22Rv1 (cell line): ENCODE results near the gene EYS.

Experiments
- H3K27ac ChIP-seq: fragments of 450-650 bp; 2 replicates; pipeline ENCODE4 v1.5.1; 2017
- ZFX ChIP-seq: fragments of 450-650 bp; IDR thresholded peaks from 2 replicates; pipeline ENCODE4 v1.6.1; 2017; ENCODE audit warnings: antibody characterized with exemption, borderline replicate concordance
- TF ChIP-seq, protein P1 (sequence below): fragments of 450-650 bp; IDR thresholded peaks from 2 replicates; pipeline ENCODE4 v1.5.1; 2017; ENCODE audit warnings: mild to moderate bottlenecking

Gene EYS

DNA sequence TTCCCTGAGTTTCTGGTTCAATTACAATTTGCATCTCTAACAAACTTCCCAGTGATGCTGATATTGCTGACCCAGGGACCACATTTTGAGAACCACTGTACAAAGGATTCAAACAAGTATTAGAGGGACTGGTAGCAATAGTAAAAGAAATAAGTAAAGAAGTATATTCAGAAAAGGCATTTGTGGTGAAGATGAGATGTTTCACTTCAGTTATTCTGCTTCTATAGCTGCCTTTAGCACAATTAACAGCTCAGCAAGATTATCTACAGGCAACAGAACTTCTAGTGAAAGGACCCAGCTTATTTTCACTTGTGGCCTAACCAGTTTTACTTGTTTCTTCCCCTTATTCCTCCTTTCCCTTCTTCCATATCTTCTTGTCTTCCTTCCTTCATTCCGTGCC, 1922.0 kb downstream of the EYS start:
- no peak overlapping the region for H3K27ac ChIP-seq
- TF ChIP-seq, protein P1, sequence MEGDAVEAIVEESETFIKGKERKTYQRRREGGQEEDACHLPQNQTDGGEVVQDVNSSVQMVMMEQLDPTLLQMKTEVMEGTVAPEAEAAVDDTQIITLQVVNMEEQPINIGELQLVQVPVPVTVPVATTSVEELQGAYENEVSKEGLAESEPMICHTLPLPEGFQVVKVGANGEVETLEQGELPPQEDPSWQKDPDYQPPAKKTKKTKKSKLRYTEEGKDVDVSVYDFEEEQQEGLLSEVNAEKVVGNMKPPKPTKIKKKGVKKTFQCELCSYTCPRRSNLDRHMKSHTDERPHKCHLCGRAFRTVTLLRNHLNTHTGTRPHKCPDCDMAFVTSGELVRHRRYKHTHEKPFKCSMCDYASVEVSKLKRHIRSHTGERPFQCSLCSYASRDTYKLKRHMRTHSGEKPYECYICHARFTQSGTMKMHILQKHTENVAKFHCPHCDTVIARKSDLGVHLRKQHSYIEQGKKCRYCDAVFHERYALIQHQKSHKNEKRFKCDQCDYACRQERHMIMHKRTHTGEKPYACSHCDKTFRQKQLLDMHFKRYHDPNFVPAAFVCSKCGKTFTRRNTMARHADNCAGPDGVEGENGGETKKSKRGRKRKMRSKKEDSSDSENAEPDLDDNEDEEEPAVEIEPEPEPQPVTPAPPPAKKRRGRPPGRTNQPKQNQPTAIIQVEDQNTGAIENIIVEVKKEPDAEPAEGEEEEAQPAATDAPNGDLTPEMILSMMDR: no peak
- no peak for TF ChIP-seq ZFX

DNA sequence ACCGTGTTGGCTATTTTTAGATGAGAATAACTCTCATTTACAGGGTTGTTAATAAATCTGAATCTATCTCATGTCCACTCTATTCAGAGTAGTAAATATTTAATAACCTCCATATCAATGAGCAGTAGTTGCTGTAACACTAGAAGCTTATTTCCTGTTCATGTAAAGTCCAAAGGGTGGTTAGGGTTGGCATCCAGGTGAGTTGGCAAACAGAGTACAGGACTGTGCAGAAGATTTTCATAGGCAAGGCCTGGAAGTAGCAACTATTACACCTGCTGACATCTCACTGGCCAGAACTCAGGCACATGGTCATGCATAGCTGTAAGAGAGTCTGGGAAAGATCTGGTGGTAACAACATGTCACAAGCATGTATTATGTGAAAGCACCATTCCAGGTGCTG, 1923.9 kb downstream of the EYS start:
- H3K27ac ChIP-seq: no peak overlapping the region
- TF ChIP-seq, protein P1: no peak
- TF ChIP-seq ZFX: no peak

DNA sequence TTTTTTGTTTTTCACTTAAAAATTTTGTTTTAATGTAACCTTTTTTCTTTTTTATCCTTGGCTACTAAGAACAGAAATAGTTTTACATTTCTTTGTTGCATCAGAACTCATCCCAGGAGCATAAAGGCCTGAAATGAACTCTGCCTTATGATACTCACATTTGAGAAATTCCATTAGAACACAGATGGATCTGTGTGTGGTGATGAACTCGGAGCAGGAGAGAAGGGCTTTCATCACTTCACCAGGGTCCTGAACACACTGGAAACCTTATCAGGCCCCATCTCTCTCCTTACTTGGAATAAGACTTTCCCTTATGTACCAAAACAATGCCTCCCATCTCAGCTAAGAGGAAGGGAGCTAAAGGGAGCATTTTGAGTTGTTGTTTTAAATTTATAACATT, 1932.1 kb downstream of the EYS start:
- TF ChIP-seq, protein P1: no peak
- H3K27ac ChIP-seq: no peak overlapping the region

DNA sequence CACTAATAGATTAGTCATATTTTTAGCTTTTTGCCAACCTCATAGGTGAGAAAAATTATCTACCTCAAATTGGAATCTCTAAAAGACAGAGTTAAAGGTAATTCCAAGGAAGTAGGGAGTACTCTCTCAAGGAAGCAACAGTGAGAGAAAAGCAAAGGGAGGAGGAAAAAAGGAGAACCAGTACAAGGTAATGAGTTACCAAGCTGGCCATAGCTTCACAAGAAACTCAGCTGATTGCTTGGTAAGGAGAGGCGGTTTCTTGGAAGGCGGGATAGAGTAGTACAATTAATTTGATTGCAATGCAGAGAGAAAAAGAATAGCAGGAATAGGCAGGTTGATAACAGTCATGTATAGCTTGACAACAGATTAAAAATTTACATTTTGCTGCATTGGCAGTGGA, 1933.8 kb downstream of the EYS start:
- no peak overlapping the region for H3K27ac ChIP-seq
- TF ChIP-seq ZFX: no peak

DNA sequence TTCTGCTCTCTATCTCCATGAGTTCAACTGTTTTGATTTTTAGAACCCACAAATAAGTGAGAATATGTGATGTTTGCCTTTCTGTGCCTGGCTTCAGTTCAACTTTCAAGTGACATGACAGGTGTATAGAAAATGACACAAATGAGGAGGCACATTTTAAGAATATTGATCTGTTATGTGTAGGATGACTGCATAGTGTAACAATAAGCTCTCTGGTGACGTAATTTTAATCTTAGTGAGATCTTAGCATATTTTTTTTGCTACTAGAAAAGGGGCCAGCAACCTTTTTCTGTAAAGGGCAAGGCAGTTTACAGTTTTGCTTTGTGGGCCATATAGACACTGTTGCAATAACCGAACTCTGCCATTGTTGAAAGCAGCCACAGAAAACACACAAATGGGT, 1941.2 kb downstream of the EYS start:
- TF ChIP-seq, protein P1: no peak
- TF ChIP-seq ZFX: no peak
- no peak overlapping the region for H3K27ac ChIP-seq

DNA sequence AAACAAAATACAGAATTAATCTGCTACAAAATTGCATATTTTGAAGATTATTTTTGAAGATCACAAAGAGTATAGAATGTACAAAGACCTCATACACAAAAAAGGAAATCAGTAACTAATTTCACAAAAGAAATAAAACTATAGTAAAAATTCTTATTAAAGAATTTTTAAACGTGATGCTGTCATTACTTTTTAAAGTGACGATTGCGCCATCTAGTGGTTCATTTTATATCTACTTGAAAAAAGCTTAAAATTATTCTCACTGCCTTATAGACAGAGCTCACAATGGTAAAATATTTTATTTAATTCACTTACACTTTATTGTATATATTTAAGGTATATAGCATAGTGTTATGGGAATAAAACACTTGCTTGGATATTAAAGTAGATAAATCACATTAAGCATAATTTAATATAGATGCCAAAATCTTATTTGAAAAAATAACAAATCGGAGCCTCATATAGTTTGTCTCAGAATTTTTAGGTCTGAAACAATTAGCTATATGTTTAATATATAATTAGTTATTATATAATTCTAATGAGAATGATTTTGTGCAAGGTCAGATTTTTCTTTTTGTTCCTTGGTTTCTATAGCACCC, 1942.6 kb downstream of the EYS start:
- no peak overlapping the region for H3K27ac ChIP-seq
- TF ChIP-seq ZFX: no peak
- TF ChIP-seq, protein P1: peak; percentile 73

DNA sequence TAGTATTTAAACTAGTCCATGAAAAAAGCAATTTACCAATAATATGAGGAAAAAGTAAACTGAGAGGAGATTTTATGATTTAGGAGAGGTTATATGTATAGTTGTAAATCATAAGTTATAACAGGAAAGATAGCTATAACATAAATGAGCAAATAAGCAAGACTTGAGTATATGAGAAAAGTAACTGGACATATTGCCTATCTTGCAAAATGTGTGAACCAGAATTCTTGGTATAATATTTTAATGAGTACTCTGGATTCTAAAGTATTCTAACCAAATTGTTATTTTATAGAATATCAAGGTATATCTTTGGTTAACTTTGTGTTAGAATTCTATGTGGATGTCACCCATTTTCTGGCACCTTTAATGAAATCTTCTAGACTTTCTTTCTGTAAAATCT, 1946.8 kb downstream of the EYS start:
- no peak overlapping the region for H3K27ac ChIP-seq
- TF ChIP-seq, protein P1: no peak

DNA sequence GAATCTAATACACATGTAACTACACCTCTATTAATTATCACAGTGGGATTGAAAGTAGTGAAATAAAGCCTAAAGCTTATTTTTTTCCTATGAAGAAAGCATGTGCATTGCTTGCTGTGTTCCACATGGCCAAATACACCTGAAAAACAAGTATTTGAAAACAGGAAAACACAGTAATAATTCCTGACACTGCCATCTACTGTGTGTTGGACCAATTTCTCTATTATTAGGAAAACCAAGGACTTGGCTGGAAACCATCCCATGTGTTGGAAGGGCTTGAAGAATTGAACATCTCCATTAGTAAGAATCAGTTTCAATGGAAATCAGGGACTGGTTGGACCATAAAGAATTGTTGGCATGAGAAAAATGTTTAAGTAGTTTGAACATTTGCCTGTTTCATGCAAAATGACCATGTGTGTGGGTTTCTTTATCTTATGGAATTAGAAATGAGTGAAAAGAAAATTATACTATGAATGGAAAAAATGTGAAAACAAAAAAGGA, 1947.4 kb downstream of the EYS start:
- TF ChIP-seq, protein P1: 0 out of 2 replicates have a peak, but pooled peaks have one; percentile 11
- no peak for TF ChIP-seq ZFX
- H3K27ac ChIP-seq: no peak overlapping the region
